Measurements from ENCODE around the gene MAPK7.

GRCh38 chr17:19391432-19391831, 13.1 kb downstream of the MAPK7 start:
- TF ChIP-seq CTCF (conservative IDR thresholded peaks at IDR 0.05 in 1 of 2, IDR thresholded peaks at IDR 0.05 in 1 of 2; ENCODE audit: extremely low read depth in 1 of 2, insufficient read depth in 1 of 2, low read depth in 1 of 2, low read length in 2 of 2) (no peak), EZH2 (IDR thresholded peaks at IDR 0.05; ENCODE audit: borderline replicate concordance, low read length) (no peak)
